Measurements from ENCODE around the gene UNC5C.

GRCh38 chr4:95213366-95213765 is 335.4 kb downstream of the UNC5C start:
- TF ChIP-seq, protein P1, sequence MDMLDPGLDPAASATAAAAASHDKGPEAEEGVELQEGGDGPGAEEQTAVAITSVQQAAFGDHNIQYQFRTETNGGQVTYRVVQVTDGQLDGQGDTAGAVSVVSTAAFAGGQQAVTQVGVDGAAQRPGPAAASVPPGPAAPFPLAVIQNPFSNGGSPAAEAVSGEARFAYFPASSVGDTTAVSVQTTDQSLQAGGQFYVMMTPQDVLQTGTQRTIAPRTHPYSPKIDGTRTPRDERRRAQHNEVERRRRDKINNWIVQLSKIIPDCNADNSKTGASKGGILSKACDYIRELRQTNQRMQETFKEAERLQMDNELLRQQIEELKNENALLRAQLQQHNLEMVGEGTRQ (IDR thresholded peaks at IDR 0.05; ENCODE audit: low read depth, low read length), result no peak
- TF ChIP-seq RCOR1 (IDR thresholded peaks at IDR 0.05; ENCODE audit: insufficient replicate concordance, low read length), result no peak
- no peak for TF ChIP-seq RAD21 (IDR thresholded peaks at IDR 0.05; ENCODE audit: low read length)
- no peak for TF ChIP-seq CTCF (conservative IDR thresholded peaks at IDR 0.05; ENCODE audit: low read depth, low read length)
- no peak for TF ChIP-seq CEBPB (IDR thresholded peaks at IDR 0.05; ENCODE audit: low read depth, low read length)
- no peak for TF ChIP-seq FOS (IDR thresholded peaks at IDR 0.05; ENCODE audit: low read depth, low read length)
- TF ChIP-seq CHD1 (IDR thresholded peaks at IDR 0.05; ENCODE audit: low read depth, low read length), result no peak
- no peak for TF ChIP-seq POLR2A (IDR thresholded peaks at IDR 0.05; ENCODE audit: low read depth, low read length)
- no peak for TF ChIP-seq RFX5 (IDR thresholded peaks at IDR 0.05; ENCODE audit: low read depth, low read length)
- TF ChIP-seq ELK1 (IDR thresholded peaks at IDR 0.05; ENCODE audit: borderline replicate concordance, low read depth, low read length), result no peak
- no peak for TF ChIP-seq MXI1 (IDR thresholded peaks at IDR 0.05; ENCODE audit: borderline replicate concordance, low read depth, low read length)
- no peak for TF ChIP-seq SMC3 (IDR thresholded peaks at IDR 0.05; ENCODE audit: low read depth, low read length)
- no peak for TF ChIP-seq BHLHE40 (IDR thresholded peaks at IDR 0.05; ENCODE audit: low read depth, low read length)
- TF ChIP-seq MAFK (IDR thresholded peaks at IDR 0.05; ENCODE audit: low read depth, low read length), result no peak
